GM12865 (cell line): Measurements from ENCODE around the gene OLFM2.
"Not testable (repeated sequence)": the region's sequence is repeated elsewhere in the genome, so short reads cannot be mapped to it uniquely, and the experiment has no call there.

Source experiments
- DNase-seq: peaks from one replicate; pipeline ENCODE4 v3.0.0; 2010; ENCODE audit warnings: low read depth
- H3K4me3 ChIP-seq: 2 replicates; pipeline ENCODE4 v1.5.1; 2011; ENCODE audit warnings: mild to moderate bottlenecking, low read depth, low read length, control low read depth
- CTCF ChIP-seq: IDR thresholded peaks from 2 replicates; pipeline ENCODE4 v1.5.1; 2011; ENCODE audit warnings: low read length, control low read depth, low read depth, inconsistent platforms; ENCODE audit not compliant: insufficient read depth; ENCODE audit errors: missing control alignments

Gene OLFM2

GRCh38 chr19:9934132-9934950, 2.0 kb downstream of the OLFM2 start:
- no peak overlapping the region for H3K4me3 ChIP-seq
- peak; percentile 82 for DNase-seq
- peak; percentile 98 for TF ChIP-seq CTCF

- no peak for DNase-seq
- H3K4me3 ChIP-seq: no peak overlapping the region
- no peak for TF ChIP-seq CTCF
Measured at GRCh38 chr19:9932835-9933234, 3.5 kb downstream of the OLFM2 start.

- no peak for TF ChIP-seq CTCF
- DNase-seq: no peak
- no peak overlapping the region for H3K4me3 ChIP-seq
Measured at GRCh38 chr19:9931629-9932028, 4.7 kb downstream of the OLFM2 start.

- no peak for DNase-seq
- H3K4me3 ChIP-seq: no peak overlapping the region
- no peak for TF ChIP-seq CTCF
Measured at GRCh38 chr19:9923440-9923839, 12.9 kb downstream of the OLFM2 start.

- not testable (repeated sequence) for H3K4me3 ChIP-seq, DNase-seq
Measured at GRCh38 chr19:9922782-9923379, 13.4 kb downstream of the OLFM2 start.

- TF ChIP-seq CTCF: no peak
- no peak overlapping the region for H3K4me3 ChIP-seq
- DNase-seq: peak; percentile 41
Measured at GRCh38 chr19:9917321-9917720, 19.0 kb downstream of the OLFM2 start.

GRCh38 chr19:9916719-9917118, 19.6 kb downstream of the OLFM2 start:
- DNase-seq: no peak
- no peak for TF ChIP-seq CTCF
- no peak overlapping the region for H3K4me3 ChIP-seq
